Tibial nerve (tissue), 4 donors: Measurements from ENCODE around the gene VDAC1.

ENCODE experiments used
- CTCF ChIP-seq, 5 experiments: fragments of 200-600 bp in 3 of 5; fragments of 450-650 bp in 2 of 5; sonication (generic) in 3 of 5; IDR thresholded peaks; one replicate each; pipeline ENCODE4 v1.5.1; 2016 to 2019; ENCODE audit warnings: antibody characterized with exemption in 5 of 5, mild to moderate bottlenecking in 3 of 5, moderate library complexity in 2 of 5
- EP300 ChIP-seq, 2 donors: sonication (generic); formaldehyde crosslinking; IDR thresholded peaks; one replicate each; pipeline ENCODE4 v1.6.1; 2017; ENCODE audit warnings: antibody characterized with exemption in 2 of 2, mild to moderate bottlenecking in 1 of 2
- POLR2A ChIP-seq, 2 donors: fragments of 450-650 bp; IDR thresholded peaks; one replicate each; pipeline ENCODE4 v1.6.1; 2017; ENCODE audit warnings: antibody characterized with exemption in 2 of 2, mild to moderate bottlenecking in 2 of 2, moderate library complexity in 2 of 2

GRCh38 chr5:134047687-134048056 lies 42.9 kb upstream of the VDAC1 start:
- TF ChIP-seq CTCF (IDR thresholded peaks at IDR 0.05) = no peak
- TF ChIP-seq EP300 (IDR thresholded peaks at IDR 0.05) = no peak
- TF ChIP-seq POLR2A (IDR thresholded peaks at IDR 0.05) = no peak
